GM18868 (cell line): ENCODE results near the gene TRPM3.

Experiments used
- ATAC-seq: cut with Tn5 transposase; IDR thresholded peaks from one replicate; pipeline ENCODE4 v1.9.1; 2021; ENCODE audit warnings: mild to moderate bottlenecking, moderate library complexity; ENCODE audit not compliant: unreplicated experiment

The TRPM3 gene

GRCh38 chr9:71121275-71122021 is at the start of gene TRPM3:
Gene TRPM3 (minus strand): TSS chr9:71121621. CDS start chr9:71121354, 267 bp downstream.
- no peak for ATAC-seq

DNA sequence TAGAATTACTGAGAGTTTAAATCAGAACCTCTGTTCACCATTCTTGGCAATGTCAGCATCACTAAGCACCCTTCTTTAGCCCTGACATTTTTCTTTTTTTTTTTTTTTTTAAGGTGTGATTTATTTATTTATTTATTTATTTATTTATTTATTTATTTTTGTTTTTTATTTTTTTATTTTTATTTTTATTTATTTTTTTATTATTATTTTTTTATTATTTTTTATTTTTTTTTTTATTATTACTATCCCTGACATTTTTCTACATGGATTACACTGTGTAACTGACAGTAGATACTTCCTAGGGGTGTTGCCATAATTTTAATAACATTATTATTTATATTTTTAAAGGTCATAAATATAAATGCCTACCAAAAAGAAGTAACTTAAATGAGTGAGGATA is 47.0 kb upstream of the TRPM3 start:
- no peak for ATAC-seq

DNA sequence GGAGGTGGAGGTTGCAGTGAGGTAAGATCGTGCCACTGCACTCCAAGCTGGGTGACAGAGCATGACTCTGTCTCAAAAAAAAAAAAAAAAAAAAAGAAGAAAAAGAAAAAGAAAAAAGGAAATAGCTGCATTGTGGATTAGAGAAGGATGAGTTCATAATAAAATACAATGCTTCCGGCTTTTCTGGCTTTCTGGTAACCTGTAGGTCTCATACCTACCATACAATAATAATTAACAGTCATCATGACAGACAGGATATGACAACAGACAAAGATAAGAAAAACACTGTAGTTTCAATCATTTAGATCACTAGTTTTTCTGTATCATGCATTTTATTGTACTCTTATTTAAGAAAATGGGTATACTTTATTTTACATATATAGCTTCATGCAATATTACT is 40.7 kb upstream of the TRPM3 start:
- ATAC-seq: no peak

GRCh38 chr9:71157731-71158130 is 36.3 kb upstream of the TRPM3 start:
- ATAC-seq: no peak

GRCh38 chr9:71147368-71147767 is 25.9 kb upstream of the TRPM3 start:
- no peak for ATAC-seq

DNA sequence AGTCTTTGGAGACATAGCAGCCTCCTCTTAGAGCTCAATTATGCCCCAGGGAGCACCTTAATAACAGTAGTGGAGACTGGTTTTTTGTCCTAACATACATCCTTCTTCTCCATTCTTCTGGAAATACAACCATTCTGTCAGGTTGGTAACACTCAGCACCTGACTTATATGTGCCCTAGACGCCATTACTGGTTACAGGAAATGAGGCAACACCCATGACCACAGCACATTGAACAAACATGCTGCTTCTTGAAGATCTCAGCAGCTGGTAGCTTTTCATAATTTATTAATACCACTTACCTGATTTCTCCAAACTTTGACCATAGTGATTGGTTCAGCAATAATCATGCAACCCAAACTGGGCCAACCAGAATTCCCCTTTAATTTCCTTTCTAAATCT is 25.1 kb upstream of the TRPM3 start:
- ATAC-seq: no peak

DNA sequence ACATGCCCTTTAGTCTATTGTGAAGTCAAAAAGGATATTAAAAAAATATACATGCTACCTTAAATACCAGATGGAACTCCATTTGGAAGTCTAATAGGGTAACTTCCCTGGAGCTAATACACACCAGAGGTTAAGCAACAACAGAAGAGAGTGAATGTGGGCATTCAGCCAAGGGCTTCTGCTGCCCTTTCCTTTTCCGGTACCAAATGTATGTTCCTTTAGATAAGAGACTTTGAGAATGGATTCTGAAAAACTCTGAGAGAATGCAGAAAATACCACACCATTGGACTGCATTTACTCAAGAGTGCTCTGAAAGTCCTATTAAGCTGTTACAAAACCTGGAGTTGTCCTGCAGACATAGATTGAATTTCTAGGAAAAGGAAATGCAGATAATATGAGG is 23.8 kb upstream of the TRPM3 start:
- ATAC-seq: no peak

DNA sequence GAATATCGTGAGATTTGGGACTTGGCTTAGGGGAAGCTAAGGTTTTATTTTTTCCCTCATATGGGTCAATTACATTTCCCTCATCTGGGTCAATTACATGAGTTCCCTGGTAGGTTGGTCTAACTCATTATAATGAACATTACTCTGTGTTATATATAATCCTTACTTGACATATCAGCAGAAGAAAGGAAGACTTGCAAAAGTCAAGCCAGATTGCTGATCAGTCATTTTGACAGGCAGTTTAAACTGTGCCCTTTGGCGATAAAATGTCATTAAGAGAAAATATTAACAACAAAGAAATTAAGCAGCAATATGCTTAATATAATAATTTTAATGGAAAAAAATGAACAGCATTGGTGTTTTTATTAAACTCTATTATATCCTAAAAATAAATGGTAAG is 23.1 kb upstream of the TRPM3 start:
- no peak for ATAC-seq

DNA sequence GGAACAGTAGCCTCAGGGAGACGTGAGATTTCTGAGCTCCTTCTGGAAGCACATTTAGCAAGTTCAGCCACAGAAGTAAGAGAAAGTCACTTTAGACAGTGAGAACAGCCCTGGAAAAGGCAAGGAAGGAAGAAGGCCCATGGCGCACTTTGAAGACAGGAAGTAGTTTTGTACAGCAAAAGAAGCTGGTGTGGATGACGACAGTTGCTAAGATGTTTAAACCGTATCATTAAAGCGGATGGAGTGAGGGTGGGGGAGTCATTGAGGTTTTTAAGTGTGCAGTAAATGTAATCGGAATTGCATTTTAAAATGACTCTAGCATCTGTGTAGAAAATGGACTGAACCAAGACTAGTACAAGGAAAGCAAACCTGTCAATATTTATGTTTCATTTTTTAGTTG is 15.3 kb upstream of the TRPM3 start:
- no peak for ATAC-seq

DNA sequence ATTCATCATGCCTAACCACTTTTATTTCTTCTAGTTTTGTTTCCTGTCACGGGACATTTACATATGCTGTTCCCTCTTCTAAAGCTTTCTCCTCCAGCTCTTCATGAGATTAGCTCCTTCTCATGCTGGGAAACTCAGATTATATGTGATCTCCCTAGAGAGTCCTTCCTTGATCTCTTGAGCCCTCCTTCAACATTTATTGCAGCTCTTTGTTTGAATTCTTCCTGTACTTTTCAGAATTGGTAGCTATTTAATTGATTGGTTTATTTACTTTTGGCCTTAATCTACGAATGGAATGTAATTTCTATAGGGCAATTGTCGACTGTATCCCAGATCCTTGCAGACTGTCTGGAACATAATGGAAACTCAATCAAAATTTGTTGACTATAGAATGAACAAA is 9.7 kb upstream of the TRPM3 start:
- no peak for ATAC-seq

- no peak for ATAC-seq
Observed at GRCh38 chr9:71130521-71130920, 9.1 kb upstream of the TRPM3 start.

DNA sequence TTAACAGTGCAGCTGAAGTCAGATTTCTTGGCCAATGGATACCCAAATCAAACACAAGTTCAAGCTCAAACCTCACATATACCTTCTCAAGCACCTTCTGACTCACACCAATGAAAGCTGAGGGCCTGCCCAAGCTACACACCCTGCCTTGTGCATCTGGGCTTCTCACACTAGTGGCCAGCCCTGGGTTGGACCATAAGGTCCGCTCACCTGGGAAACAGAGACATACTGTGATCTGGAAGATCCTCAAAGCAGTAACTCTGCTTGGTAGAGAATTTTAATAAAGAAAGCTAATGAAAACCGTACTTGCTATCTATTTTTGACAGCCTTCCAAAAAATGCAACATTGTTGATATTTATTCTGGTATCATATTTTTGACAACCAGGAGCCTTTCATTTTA is 7.4 kb upstream of the TRPM3 start:
- no peak for ATAC-seq

- ATAC-seq: no peak
Observed at GRCh38 chr9:71127301-71127700, 5.9 kb upstream of the TRPM3 start.

DNA sequence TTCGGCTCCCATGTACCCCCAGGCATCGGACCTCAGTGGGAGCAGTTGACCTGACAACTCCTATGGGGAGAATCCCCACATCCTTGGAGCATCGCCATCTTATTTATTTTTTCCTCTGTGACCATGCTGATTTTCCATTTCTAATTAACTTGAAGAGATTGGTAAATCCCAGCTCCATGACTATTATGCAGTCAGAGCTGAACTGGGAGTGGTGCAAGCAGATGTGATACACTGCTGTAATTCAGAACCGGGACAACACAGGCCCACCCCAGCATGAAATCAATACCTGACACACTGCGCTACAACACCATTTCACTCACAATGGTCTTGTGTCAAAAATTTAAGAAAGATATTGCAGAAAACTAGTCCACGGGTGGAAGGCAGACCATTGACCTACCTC is 1.0 kb upstream of the TRPM3 start:
- no peak for ATAC-seq

DNA sequence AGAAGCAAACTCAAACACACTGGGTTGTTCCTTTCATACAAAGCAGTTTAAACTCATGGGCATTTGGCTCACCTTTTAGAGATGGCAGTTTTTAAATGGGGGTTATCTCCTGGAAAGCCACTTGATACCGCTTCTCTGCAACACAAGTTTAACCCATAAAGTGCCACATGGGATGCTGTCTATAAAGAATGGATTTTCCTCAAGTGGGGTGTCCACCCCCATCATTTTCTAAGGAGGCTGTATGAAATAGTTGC is 528 bp upstream of the TRPM3 start:
- no peak for ATAC-seq

DNA sequence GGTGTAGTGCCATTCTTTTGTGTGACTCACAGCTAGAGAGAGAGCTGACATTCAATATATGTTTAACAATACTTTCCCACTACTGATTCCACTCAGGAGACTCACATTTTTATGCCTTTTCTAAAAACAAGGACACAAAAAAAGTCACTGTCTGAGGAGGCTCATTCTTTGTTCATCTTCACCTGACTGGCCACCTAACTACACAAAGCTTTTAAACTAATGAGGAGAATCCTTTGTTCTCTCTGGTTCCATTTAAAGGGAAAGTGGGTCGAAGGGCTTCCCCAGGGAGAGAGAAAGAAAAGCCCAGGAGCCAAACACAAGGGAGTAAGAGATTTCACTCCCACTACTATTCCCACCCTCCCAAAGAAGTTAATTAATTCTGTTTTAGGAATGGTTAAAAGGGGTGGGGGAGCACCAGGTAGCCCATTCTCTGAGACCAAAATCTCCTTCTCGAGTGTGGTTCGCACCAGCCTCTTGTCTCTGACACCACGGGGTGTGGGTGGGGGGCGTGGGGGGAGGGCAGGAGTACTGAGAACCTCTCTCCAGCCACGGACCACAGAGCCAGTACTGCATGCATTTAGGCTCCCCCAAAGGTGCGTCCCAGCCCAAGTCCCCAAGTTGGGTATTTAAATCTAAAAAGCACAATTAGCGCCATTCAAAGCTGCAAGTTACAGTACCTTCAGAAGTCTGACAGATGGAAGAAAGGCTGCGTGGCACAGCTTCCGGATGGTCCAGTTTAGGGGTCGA is 747 bp downstream of the TRPM3 start:
- ATAC-seq: no peak

DNA sequence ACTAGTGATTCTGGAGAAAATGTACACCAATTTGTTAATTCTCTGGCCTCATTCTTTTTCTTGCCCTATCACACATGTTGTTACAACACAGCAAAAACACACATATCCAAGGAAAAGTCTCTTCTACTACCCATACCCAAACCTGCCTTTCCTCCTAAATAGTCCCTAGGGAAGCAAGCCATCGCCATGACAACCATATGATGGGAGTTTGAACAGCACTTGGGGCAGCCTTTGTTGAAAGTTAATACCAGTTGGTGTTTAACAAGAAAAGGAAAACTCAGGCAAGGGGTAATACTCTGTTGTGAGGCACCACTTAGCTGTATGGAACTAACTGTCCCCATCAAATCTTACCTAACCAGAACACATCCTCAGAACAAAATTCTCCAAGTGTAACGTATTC is 1.7 kb downstream of the TRPM3 start:
- no peak for ATAC-seq

- ATAC-seq: no peak
Observed at GRCh38 chr9:71118324-71118723, 3.1 kb downstream of the TRPM3 start.

- ATAC-seq: no peak
Observed at GRCh38 chr9:71115448-71115975, 5.9 kb downstream of the TRPM3 start.

GRCh38 chr9:71112866-71113265 is 8.6 kb downstream of the TRPM3 start:
- no peak for ATAC-seq

DNA sequence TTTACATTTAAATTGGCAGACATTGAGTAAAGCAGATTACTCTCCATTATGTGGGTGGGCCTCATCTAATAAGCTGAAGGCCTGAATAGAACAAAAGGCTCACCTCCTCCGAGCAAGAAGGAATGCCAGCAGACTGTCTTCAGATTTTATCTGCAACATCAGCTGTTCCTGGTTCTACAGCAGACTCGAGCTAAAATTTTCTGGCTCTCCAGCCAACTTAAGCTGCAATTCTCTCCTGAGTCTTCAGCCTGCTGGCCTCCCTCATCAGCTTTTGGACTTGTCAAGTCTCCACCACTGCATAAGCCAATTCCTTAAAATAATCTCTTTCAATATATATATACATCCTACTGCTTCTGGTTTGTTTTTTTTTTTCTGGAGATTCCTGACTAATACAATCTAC is 12.5 kb downstream of the TRPM3 start:
- no peak for ATAC-seq

GRCh38 chr9:71106992-71107391 is 14.4 kb downstream of the TRPM3 start:
- ATAC-seq: no peak

GRCh38 chr9:71105192-71105591 is 16.2 kb downstream of the TRPM3 start:
- no peak for ATAC-seq
